ENCODE results near the gene STAT5B.
A peak's percentile ranks its signal among the peaks of the same experiment; 100 is the strongest.

STAT5B gene

DNA sequence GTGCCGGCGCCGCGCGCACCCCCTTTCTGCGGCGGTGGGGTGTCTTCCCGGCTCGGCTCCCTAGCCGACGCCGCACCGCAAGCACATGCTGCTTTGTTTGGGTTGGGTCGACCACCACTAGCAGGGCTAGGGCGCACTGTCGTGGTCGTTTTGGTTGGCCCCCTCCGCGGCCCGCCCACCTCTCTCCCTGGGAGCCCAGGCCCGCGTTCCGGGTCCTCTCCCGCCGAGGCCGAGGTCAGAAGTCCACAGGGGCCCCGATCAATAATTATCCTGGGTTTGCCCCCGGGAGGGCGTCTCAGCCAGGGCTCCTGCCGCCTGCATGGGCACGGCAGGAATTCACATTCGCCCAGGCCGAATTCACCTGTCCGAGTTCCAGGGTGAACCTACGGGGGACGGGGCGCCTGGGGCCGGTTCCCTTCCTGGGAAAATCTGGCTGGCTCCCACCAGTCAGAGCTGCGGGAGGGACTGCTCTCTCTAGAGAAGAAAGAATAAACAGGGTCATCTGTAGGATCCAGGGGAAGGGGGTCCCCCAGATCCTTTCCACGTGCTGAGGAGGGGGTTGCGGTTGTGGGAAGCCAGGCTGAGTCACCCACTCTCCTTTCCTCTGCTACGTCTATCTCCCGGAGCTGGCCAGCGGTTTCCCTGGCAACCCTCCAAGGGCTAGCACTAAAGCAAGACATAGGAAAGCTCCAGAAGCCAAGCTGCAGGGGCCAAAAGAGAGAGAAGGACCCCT lies 584 bp upstream of the STAT5B start:
- H3K4me1 ChIP-seq, result peaks cover 6% of the 10 kb centered on the region
- H3K27ac ChIP-seq, result peak overlapping the region; percentile 54
- H3K9ac ChIP-seq, result no peak overlapping the region
- no peaks in the 10 kb centered on the region for H3K9me3 ChIP-seq (ENCODE audit: control insufficient read depth, low read length)
- peaks cover 10% of the 10 kb centered on the region for H3K79me2 ChIP-seq
- peak overlapping the region; percentile 65 for H3K4me3 ChIP-seq (ENCODE audit: low read depth, low read length)
- peak overlapping the region; percentile 100 for H2AFZ ChIP-seq
- H3K36me3 ChIP-seq (ENCODE audit: control insufficient read depth, insufficient read depth, low read length), result no peaks in the 10 kb centered on the region
- peak overlapping the region; percentile 96 for H3K4me2 ChIP-seq (ENCODE audit: low read length)
- TF ChIP-seq, protein P1, sequence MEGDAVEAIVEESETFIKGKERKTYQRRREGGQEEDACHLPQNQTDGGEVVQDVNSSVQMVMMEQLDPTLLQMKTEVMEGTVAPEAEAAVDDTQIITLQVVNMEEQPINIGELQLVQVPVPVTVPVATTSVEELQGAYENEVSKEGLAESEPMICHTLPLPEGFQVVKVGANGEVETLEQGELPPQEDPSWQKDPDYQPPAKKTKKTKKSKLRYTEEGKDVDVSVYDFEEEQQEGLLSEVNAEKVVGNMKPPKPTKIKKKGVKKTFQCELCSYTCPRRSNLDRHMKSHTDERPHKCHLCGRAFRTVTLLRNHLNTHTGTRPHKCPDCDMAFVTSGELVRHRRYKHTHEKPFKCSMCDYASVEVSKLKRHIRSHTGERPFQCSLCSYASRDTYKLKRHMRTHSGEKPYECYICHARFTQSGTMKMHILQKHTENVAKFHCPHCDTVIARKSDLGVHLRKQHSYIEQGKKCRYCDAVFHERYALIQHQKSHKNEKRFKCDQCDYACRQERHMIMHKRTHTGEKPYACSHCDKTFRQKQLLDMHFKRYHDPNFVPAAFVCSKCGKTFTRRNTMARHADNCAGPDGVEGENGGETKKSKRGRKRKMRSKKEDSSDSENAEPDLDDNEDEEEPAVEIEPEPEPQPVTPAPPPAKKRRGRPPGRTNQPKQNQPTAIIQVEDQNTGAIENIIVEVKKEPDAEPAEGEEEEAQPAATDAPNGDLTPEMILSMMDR (IDR thresholded peaks at IDR 0.05), result no peak
- no peaks in the 10 kb centered on the region for H3K27me3 ChIP-seq (ENCODE audit: control insufficient read depth, insufficient read depth, low read length)

DNA sequence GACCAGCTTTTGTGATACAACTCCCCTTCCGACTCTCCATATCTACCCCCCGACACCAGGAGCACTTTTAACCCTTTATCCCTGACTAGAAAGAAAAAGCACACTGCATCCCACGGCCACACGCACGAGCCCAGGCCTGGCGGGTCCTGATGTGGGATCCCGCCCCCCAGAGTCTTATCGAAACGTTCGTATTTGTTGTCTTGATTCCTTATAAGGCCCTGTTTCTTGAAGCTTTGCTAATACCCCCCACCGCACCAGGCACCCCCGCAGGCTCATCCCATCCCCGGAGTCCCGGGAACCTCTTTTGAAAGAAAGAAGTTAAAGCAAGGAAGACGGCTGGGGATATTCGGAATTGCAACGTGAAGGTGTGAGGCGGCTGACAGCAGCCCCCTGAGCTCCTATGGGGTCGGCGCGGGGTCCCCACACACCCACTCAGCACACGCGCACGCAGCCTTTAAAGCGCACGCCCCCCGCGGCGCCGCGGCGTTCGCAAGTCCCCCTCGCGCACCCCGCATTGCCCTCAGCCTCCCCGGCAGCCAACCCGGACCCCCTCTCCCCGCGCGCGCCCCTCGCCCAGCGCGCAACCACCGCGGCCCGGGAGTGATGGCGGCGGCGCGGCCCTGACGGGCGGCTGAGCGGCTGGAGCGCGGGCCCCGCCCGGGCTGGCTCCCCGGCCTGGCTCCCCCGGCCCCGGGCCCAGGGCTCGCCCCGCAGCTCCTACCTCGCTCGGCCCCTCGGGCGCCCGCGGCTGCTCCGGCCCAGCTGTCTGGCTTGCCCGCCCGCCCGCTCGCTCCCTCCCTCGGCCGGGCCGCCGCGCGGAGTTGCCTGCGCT lies 448 bp downstream of the STAT5B start:
- Histone ChIP-seq H2AFZ (peak overlapping the region; percentile 91), H3K9me3 (ENCODE audit: control insufficient read depth, low read length) (no peaks in the 10 kb centered on the region), H3K27me3 (ENCODE audit: control insufficient read depth, insufficient read depth, low read length) (no peaks in the 10 kb centered on the region), H3K36me3 (ENCODE audit: control insufficient read depth, insufficient read depth, low read length) (no peaks in the 10 kb centered on the region), H3K9ac (peak overlapping the region; percentile 70), H3K4me3 (ENCODE audit: low read depth, low read length) (peak overlapping the region; percentile 81), H3K27ac (peak overlapping the region; percentile 36), H3K4me1 (peaks cover 6% of the 10 kb centered on the region), H3K4me2 (ENCODE audit: low read length) (peak overlapping the region; percentile 93), H3K79me2 (peaks cover 10% of the 10 kb centered on the region)
- TF ChIP-seq, protein P1 (IDR thresholded peaks at IDR 0.05), result no peak

DNA sequence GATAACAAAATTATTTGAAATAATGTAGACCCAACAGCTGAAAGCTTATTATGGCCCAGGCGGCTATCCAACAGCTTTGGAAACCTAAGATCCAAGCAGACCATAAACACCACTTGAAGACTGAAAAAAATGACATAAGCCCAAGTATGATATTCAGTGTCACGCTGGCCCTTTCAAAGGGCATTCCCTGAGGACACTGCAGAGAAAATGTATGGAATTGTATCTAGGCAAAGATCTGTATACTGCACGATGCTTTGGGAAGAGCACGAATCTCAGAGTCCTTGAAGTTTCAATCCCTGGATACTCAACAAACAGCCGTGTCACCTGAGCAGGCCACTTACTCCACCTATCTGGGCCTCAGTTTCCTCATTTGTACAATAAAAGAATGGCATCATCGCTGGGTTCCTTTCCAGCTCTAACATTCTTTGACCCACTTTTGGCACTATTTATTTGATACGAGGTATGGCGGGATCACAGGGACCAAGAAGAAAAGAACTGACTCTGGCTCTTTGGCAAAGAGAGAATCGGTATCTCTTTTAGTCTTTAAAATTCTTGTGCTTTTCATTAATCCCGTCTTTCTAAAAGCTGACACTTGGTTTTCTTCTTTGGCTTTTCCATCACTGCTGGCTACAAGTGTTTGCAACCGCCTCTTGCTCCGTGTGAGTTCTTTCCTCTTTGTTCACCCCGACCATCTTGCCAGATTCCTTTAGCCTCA lies 1.2 kb downstream of the STAT5B start:
- Histone ChIP-seq H3K36me3 (ENCODE audit: control insufficient read depth, insufficient read depth, low read length) (no peaks in the 10 kb centered on the region), H3K9me3 (ENCODE audit: control insufficient read depth, low read length) (no peaks in the 10 kb centered on the region), H3K4me2 (ENCODE audit: low read length) (peak overlapping the region; percentile 93), H3K4me3 (ENCODE audit: low read depth, low read length) (peak overlapping the region; percentile 81), H3K9ac (no peak overlapping the region), H3K27ac (peak overlapping the region; percentile 36), H2AFZ (peak overlapping the region; percentile 91), H3K79me2 (peaks cover 12% of the 10 kb centered on the region), H3K27me3 (ENCODE audit: control insufficient read depth, insufficient read depth, low read length) (no peaks in the 10 kb centered on the region), H3K4me1 (peaks cover 6% of the 10 kb centered on the region)
- TF ChIP-seq, protein P1 (IDR thresholded peaks at IDR 0.05), result no peak

DNA sequence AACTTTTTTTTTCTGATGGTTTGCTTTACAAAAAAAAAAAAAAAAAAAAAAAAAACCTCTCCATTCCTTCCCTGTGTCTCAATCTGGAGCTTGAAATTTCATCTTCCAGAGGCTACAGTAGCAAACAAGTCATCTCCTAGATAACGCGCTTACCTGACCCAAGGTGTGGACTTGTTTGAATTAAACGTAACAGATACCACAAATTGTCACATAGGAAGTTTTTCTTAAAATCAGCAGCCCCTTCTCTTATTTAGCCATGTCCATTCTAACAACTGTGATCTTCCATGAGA lies 2.0 kb downstream of the STAT5B start:
- Histone ChIP-seq H3K4me1 (peaks cover 6% of the 10 kb centered on the region), H3K27me3 (ENCODE audit: control insufficient read depth, insufficient read depth, low read length) (no peaks in the 10 kb centered on the region), H3K79me2 (peaks cover 14% of the 10 kb centered on the region), H3K9ac (no peak overlapping the region), H3K36me3 (ENCODE audit: control insufficient read depth, insufficient read depth, low read length) (no peaks in the 10 kb centered on the region), H3K4me2 (ENCODE audit: low read length) (peak overlapping the region; percentile 4), H3K4me3 (ENCODE audit: low read depth, low read length) (no peak overlapping the region), H2AFZ (no peak overlapping the region), H3K27ac (no peak overlapping the region), H3K9me3 (ENCODE audit: control insufficient read depth, low read length) (no peaks in the 10 kb centered on the region)
- TF ChIP-seq, protein P1 (IDR thresholded peaks at IDR 0.05), result no peak
